Measurements from ENCODE around the gene DAW1. TPM values are rescaled to one million over a fixed set of nuclear protein-coding genes. Genes with fewer than 3 reads are reported as not detected.

The DAW1 gene
- total RNA-seq, 1 experiment from 2014 or later = 1.5 TPM

DNA sequence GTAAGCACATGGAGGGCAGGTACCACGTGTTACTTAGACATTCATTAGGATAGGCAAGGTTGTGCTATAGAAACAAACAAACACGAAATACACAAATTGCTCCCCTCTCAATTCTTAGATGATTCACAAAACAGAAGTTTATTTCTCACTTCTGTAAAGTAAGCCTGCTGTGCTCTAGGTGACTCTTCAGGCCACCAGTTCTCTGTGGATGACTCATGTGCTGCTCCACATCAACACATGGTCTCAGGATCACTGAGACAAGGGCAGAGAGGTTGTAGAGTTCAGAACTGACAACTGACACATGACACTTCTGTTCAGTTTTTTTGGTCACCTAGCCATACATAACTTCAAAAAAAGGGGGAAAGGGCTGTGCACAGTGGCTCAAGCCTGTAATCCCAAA is 70.6 kb downstream of the DAW1 start:
- Histone ChIP-seq H3K9me2 (replicated peaks; ENCODE audit: low read length) (no peaks in the 10 kb centered on the region), H3K4me2 (ENCODE audit: low read length) (no peak overlapping the region), H3K27ac (ENCODE audit: low read length) (no peak overlapping the region), H3K9me3 (ENCODE audit: low read length) (no peaks in the 10 kb centered on the region), H3F3A (ENCODE audit: low read length, unreplicated experiment) (no peaks in the 10 kb centered on the region), H2AFZ (ENCODE audit: low read length) (no peak overlapping the region), H3K4me1 (ENCODE audit: insufficient read depth, low read length) (0 out of 2 replicates have a peak, but pooled peaks cover 2% of the 10 kb centered on the region), H3K4me3 (ENCODE audit: low read length) (no peak overlapping the region), H4K20me1 (ENCODE audit: low read length) (no peaks in the 10 kb centered on the region), H3K9ac (ENCODE audit: low read length) (no peak overlapping the region), H3K27me3 (ENCODE audit: low read length) (no peaks in the 10 kb centered on the region), H3K79me2 (ENCODE audit: low read length) (no peaks in the 10 kb centered on the region), H3K36me3 (ENCODE audit: low read depth, low read length) (no peaks in the 10 kb centered on the region)
- DNase-seq (peak; percentile 26), ATAC-seq (peak; percentile 40; the same call in 1 of the 2 replicates)
- CTCF ChIA-PET = interaction anchor here (0.6 kb wide), 1 partner anchor 417 kb away, joined by 3 read pairs; no protein-coding TSS in a partner anchor
- intact Hi-C loops (cut with micrococcal nuclease) = no loop called here
- TF ChIP-seq, protein P1, sequence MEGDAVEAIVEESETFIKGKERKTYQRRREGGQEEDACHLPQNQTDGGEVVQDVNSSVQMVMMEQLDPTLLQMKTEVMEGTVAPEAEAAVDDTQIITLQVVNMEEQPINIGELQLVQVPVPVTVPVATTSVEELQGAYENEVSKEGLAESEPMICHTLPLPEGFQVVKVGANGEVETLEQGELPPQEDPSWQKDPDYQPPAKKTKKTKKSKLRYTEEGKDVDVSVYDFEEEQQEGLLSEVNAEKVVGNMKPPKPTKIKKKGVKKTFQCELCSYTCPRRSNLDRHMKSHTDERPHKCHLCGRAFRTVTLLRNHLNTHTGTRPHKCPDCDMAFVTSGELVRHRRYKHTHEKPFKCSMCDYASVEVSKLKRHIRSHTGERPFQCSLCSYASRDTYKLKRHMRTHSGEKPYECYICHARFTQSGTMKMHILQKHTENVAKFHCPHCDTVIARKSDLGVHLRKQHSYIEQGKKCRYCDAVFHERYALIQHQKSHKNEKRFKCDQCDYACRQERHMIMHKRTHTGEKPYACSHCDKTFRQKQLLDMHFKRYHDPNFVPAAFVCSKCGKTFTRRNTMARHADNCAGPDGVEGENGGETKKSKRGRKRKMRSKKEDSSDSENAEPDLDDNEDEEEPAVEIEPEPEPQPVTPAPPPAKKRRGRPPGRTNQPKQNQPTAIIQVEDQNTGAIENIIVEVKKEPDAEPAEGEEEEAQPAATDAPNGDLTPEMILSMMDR (conservative IDR thresholded peaks at IDR 0.05; ENCODE audit: low read depth, low read length) = no peak
- TF ChIP-seq EZH2 (IDR thresholded peaks at IDR 0.05; ENCODE audit: low read length, unreplicated experiment) (no peak), EZH2phosphoT487 (IDR thresholded peaks at IDR 0.05; ENCODE audit: borderline replicate concordance, low read length) (no peak)
- BruUV-seq (replicated peaks) = no TSS peak
- POLR2A ChIA-PET (ENCODE audit: unreplicated experiment) = no interaction called here

DNA sequence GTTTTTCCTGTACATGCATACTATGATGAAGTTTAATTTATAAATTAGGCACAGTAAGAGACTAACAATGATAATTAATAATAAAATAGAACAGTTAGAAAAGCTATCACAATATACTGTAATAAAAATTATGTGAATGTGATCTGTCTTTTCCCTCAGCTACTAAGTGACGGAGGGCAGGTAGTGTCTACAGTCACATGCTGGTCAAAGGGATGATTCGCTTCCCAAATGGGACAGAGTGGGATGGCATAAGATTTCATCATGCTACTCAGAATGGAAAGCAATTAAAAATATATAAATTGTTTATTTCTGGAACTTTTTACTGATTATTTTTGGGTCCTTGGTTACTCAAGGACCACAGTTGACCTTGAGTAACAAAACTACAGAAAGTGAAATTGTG is 71.5 kb downstream of the DAW1 start:
- DNase-seq (no peak), ATAC-seq (no peak)
- Histone ChIP-seq H3K27me3 (ENCODE audit: low read length) (no peaks in the 10 kb centered on the region), H3K27ac (ENCODE audit: low read length) (no peak overlapping the region), H3K36me3 (ENCODE audit: low read depth, low read length) (no peaks in the 10 kb centered on the region), H3K4me3 (ENCODE audit: low read length) (no peak overlapping the region), H3K4me2 (ENCODE audit: low read length) (no peak overlapping the region), H3K9ac (ENCODE audit: low read length) (no peak overlapping the region), H3K9me2 (replicated peaks; ENCODE audit: low read length) (no peaks in the 10 kb centered on the region), H3F3A (ENCODE audit: low read length, unreplicated experiment) (no peaks in the 10 kb centered on the region), H3K79me2 (ENCODE audit: low read length) (no peaks in the 10 kb centered on the region), H4K20me1 (ENCODE audit: low read length) (no peaks in the 10 kb centered on the region), H3K9me3 (ENCODE audit: low read length) (no peaks in the 10 kb centered on the region), H3K4me1 (ENCODE audit: insufficient read depth, low read length) (0 out of 2 replicates have a peak, but pooled peaks cover 2% of the 10 kb centered on the region), H2AFZ (ENCODE audit: low read length) (no peak overlapping the region)
- POLR2A ChIA-PET (ENCODE audit: unreplicated experiment) = no interaction called here
- CTCF ChIA-PET = no interaction called here
- intact Hi-C loops (cut with micrococcal nuclease) = no loop called here
- BruUV-seq (replicated peaks) = no TSS peak
- TF ChIP-seq, protein P1 (conservative IDR thresholded peaks at IDR 0.05; ENCODE audit: low read depth, low read length) = no peak
- TF ChIP-seq EZH2phosphoT487 (IDR thresholded peaks at IDR 0.05; ENCODE audit: borderline replicate concordance, low read length) = no peak
- no peak for TF ChIP-seq EZH2 (IDR thresholded peaks at IDR 0.05; ENCODE audit: low read length, unreplicated experiment)

DNA sequence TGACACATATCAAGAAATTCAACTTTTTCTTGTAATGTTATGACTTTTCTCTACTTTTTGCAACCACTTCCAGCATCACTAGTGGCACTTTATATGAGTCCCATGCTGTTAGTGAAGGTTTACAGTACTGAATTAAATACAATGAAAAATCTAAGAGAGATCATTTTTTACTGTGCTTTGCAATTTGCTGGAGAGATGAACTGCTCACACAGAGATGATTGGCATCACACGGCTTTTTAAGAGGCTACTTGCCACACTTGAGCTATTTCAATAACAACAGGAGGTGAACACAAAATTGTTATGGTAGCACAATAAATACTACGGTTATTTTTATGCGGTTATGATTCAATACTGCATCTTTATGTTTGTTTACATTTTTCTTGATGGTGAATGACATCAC is 88.9 kb downstream of the DAW1 start:
- H3K27ac ChIP-seq (ENCODE audit: low read length) = no peak overlapping the region
- H3K9me2 ChIP-seq (replicated peaks; ENCODE audit: low read length) = no peaks in the 10 kb centered on the region
- no peak overlapping the region for H3K4me3 ChIP-seq (ENCODE audit: low read length)
- no peak overlapping the region for H2AFZ ChIP-seq (ENCODE audit: low read length)
- no peaks in the 10 kb centered on the region for H3K36me3 ChIP-seq (ENCODE audit: low read depth, low read length)
- no peaks in the 10 kb centered on the region for H3F3A ChIP-seq (ENCODE audit: low read length, unreplicated experiment)
- H3K9me3 ChIP-seq (ENCODE audit: low read length) = no peaks in the 10 kb centered on the region
- ATAC-seq (no peak), DNase-seq (no peak)
- no peak overlapping the region for H3K9ac ChIP-seq (ENCODE audit: low read length)
- H4K20me1 ChIP-seq (ENCODE audit: low read length) = no peaks in the 10 kb centered on the region
- POLR2A ChIA-PET (ENCODE audit: unreplicated experiment) = interaction anchor here (0.5 kb wide), 1 partner anchor 14 kb away, joined by 3 read pairs; no protein-coding TSS in a partner anchor
- TF ChIP-seq EZH2phosphoT487 (IDR thresholded peaks at IDR 0.05; ENCODE audit: borderline replicate concordance, low read length) (no peak), EZH2 (IDR thresholded peaks at IDR 0.05; ENCODE audit: low read length, unreplicated experiment) (no peak)
- TF ChIP-seq, protein P1 (conservative IDR thresholded peaks at IDR 0.05; ENCODE audit: low read depth, low read length) = no peak
- no peak overlapping the region for H3K4me2 ChIP-seq (ENCODE audit: low read length)
- no peaks in the 10 kb centered on the region for H3K4me1 ChIP-seq (ENCODE audit: insufficient read depth, low read length)
- H3K27me3 ChIP-seq (ENCODE audit: low read length) = peaks cover 9% of the 10 kb centered on the region; the same call in 1 of the 2 replicates
- H3K79me2 ChIP-seq (ENCODE audit: low read length) = no peaks in the 10 kb centered on the region
- intact Hi-C loops (cut with micrococcal nuclease) = no loop called here
- CTCF ChIA-PET = no interaction called here
- no TSS peak for BruUV-seq (replicated peaks)

Data from PC-3 (cell line).